NCI-H2029 (cell line): Measurements from ENCODE around the gene DGUOK.

Experiments
- DNase-seq: peaks from one replicate; lab custom pipeline; 2025; lab: John Stamatoyannopoulos, UW

The DGUOK gene

DNA sequence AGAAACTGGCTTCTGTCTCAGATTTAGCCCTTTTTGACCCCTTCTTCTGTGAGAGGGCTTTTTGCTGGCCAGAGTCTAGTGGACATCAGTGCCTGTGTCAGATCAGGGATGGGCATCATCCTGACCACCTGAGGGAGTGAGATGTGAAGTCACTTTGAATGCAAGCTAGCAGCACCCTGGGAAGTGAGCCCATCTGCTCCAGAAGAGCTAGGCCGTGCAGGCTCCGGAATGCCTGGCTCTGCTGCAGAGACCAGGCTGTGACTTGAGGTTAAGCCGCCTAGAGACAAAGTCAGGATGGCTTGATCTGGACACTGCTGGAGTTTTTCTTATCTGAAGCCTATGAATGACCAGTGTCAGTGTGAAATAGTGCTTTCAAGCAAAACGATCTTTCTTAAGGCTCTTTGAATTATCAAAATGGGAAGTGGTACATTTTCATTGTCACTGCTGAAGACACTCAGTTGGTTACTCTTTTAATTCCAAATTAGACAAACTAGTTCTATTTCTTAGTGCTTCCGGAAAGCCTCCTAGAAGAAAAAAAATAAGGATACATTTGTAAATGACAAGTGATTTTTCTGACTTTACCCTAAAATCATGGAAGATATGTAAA lies 20.8 kb downstream of the DGUOK start:
- DNase-seq: no peak

DNA sequence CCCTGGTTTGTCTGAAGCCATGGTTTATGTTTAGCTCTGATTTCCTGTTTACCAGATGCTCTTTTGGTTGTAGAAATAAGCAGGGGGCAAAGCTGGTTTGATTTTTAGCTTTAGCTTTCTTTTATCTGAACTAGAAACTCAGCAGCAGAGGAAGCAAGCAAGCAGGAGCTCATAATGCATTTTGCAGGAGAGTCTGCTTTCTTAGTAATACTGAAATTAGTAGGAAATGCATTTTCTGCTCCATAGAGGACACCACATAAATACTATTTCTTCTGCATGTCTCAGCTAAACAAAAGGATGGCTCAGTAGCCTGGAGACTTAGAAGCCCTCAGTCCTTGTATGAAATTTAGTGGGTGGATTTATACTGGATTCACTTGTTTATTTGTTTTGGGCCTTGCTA lies 23.1 kb downstream of the DGUOK start:
- DNase-seq: no peak

DNA sequence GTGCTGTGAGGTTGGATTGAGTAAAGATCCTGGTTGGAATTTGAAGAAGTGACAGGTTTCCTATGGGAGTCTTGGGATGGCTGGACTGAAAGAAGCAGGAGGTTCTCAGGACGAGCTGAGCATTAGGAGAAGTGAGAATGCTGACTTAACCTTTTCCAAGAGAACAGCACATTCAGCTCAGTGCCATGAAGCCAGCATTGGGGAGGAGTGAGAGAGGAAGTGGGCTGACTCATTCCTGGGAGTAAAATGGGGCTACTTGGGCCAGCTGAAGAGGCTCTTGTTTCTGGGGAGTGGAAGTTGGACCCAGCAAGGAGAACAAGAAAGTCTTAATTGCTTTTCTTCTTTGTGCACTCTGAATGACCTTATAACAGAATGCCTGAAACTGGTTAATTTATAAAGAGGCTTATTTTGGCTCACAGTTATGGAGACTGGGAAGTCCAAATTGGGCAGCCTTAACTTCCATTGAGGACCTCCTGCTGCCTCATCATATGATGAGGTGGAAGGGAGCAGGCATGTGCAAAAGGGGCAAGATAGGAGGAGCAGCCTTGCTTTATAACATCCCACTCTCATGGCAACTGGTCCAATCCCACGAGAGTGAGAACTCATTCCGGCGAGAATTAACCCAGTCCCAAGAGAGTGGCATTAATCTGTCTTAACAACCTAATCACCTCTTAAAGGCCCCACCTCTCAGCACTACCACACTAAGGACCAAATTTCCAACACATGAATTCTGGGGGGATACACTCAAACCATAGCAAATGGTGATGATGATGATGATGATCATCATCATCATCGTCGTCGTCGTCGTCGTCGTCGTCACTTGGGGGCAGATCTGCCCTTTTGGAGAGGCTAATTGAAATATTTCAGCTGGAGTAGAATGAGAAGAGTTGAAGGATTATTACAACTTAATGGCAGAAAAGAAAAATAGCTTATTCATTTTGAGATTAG lies 26.1 kb downstream of the DGUOK start:
- DNase-seq: no peak

DNA sequence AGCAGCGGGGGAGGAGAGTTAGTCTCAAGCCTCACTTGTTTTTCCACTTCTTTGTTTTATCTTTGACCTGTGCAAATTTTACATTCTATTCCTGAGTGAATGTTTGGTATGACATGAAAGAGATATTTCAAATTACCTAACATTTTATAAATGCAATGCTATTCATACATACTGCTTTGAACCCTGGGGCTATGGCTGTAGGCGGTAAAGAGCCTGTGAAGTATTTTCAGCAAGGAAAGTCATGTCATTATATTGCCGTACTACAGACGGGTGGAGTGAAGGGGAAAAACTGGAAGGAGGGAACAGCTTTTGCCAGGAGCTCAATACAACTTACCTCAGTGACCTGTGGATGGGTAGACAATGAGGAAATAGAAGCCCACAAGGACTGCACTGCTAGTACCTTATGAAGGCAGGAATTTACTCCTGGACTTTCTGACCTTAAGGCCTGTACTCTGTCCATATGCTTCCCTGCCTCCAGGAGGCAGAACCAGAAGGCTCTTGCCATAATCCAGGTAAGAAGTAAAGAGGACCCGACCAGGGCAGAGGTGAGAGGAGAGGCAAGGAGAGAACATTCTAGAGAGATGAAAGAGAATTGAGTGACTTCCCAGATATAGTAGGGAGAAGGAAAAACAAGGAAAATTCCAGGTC lies 29.7 kb downstream of the DGUOK start:
- DNase-seq: no peak

DNA sequence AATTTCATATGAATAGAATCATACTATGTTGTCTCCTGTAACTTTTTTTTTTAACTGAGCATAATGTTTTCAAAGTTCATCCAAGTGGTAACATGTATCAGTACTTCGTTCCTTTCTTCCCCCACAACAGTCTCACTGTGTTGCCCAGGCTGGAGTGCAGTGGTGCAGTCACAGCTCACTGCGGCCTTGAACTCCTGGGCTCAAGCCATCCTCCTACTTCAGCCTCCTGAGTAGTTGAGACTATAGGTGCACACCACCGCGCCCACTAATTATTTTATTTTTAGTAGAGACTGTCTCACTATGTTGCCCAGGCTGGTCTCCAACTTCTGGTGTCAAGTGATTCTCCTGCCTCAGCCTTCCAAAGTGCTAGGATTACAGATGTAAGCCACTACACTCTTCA lies 34.6 kb downstream of the DGUOK start:
- DNase-seq: no peak

DNA sequence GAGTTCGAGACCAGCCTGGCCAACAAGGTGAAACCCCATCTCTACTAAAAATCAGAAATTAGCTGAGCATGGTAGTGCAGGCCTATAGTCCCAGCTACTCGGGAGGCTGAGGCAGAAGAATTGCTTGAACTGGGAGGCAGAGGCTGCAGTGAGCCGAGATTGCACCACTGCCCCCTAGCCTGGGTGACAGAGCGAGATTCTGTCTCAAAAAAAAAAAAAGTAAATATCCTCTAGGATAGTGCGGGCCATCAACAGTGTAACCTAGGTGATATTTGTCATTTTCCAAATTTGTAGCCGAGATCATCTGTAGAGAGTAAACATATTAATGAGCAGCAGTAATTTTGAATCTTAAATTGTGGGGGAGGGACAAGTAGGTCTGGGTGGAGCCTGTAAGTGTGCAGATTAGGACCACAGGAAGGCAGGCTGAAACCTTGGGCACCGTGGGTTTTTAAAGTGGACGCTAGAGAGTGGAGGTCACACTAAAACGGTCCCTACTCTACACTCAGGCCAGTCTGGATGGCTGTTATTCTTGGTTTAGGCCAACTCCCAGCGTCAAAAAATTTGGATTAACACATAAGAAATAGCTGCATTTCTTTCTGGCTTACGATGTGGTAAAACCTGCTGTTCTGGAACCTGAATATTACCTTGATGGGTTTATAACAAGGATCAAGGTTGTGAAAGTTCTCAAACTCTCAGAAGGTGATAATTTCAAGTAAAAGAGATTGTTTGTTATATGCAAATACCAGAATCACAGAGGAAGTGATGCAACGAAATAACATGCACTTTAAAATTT lies 35.3 kb downstream of the DGUOK start:
- DNase-seq: no peak

DNA sequence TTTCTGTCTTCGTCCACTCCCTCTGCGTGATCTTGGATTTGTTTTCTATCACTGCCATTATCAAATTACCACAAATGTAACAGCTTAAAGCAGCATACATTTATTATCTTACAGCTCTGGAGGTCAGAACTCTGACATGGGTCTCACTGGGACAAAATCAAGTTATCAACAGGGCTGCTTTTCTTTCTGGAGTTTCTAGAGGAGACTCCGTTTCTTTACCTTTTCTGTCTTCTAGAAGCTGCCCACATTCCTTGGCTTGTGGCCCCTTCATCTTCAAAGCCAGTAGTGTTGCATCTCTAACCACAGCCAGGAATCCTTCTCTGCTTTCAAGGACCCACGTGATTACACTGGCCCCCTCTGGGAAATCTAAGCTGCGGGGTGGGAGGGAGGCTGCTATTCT lies 36.1 kb downstream of the DGUOK start:
- no peak for DNase-seq

DNA sequence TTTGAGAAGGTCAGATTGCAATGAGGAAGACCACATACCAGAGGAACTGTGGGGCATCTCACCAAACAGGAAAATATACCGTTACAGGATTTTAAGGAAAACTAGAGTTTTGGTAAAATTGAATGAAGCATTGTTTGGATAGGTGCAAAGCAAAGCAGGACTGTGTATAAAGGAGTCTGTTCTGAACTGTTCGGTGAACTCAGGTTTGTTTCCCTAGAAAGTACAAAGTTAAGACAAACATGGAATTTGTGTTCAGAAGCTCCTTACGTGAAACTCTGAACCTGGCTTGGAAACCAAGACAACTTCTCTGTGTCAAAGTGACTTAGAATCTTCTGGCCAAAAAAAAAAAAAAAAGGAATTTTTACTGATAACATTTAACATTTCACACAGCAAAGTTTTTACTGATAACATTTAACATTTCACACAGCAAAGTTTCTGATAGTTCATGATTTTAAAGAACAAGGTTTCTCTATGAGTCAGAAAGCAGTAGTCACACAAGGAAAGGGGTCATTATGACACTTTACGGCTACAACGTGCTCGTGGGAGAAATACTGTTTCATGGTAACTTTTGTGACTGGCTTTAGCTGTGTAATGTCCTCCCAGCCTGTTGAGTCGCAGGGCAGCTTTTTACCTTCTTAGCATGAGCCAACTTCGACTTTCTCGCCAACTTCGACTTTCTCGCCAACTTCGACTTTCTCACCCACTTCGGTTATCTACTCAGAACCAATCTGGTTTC lies 36.9 kb downstream of the DGUOK start:
- DNase-seq: no peak

DNA sequence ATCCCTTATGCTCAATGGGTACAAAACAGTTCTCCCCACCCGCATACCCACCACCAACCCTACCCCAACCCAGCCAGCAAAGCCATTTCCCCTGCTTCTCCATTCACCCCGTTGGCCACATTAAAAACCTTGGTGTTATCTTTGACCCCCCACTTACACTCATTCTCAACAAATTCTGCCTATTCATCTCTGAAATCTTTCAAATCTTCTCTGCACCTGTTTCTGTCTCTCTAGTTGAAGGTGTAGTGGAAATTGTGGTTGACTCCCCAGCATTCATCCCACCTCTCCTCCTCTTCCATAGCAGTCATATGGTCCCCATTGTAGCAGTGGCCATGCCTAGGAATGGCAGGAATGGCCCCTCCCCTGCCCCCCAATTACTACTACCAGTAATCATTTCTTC lies 37.5 kb downstream of the DGUOK start:
- no peak for DNase-seq

DNA sequence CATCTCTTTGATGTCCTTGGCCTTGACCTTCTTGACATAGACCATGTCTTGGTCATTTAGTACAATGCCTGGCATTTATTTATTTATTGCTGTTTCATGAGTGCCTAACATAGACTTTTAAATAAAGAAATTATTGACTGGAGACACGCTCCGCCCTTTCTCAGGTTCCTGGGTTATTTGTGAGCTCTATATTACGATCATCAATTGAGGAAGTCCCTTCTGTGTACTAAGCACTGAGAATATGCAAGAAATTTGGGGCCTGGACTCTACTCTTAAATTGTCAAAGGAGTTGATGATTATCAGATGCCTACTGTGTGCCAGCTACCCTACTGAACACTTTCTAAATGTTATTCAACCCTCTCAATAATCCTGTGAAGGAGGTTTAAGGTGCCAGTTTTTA lies 38.4 kb downstream of the DGUOK start:
- no peak for DNase-seq

DNA sequence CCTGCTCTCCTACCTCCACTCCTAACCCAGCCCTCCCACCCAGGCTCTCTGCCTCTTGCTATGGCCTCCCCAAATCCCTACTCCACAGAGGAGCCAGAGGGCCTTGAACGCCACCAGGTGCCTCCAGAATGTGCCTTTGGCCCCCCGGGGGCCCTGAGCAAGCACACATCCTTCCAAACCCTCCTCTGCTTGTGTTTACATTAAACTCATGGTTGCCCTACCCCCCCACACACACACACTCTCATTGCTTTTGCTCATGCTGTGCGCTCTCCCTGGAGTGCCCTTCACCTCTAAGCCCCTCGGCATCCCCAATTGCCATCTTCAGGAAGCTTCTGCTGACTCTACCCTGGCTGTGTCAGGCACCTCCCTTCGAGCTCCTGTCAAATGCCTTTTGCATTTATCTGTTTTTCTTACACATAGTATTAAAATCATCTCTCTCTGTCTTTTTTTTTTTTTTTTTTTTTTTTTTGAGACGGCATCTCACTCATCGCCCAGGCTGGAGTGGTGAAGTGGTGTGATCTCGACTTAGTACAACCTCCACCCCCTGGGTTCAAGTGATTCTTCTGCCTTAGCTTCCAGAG lies 41.8 kb downstream of the DGUOK start:
- no peak for DNase-seq

DNA sequence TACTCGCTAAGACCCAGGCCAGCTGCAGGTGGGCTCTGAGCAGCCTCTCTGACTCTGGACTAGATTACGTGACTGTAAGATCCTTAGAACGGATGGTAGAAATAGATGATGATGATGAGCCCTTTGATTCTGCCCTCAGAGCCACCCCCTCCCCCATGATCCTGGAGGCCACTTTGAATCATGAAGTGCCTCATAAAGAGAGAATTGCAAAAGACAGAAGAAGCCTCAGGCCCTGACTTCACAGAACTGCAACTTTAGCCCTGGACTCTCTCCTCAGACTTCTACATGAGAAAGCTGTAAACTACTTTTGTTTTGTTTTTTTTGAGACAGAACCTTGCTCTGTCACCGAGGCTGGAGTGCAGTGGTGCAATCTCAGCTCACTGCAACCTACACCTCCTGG lies 42.7 kb downstream of the DGUOK start:
- DNase-seq: no peak

DNA sequence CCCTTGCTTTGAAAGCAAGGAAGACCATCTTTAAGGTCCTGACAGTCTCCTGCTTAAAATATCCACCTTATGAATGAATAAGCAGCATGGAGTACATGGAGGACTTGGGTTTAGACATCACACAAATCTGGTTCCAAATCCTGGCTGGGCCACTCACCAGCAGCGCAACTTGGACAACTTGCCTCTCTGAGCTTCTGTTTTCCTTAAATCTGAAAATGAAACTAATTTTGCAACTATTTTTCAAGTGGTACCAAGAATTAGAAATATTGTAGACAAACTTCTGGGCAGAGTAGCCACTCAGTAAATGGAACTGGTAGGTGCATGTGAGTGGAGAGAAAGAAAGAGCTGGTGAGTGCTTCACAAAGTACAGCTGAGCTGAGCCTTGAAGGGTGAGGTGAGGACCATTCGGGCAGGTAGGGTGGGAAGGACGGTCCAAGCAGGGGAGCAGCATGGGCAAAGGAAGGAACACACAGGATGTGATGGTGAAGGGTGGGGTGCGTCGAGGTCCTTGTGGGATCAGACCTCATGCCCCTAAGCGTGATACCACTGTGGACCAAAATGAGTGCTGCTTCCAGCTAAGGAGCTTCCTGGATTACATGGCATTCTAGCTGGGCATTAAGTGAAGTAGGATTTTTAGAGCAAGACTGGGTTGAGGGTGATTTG lies 43.6 kb downstream of the DGUOK start:
- DNase-seq: no peak

DNA sequence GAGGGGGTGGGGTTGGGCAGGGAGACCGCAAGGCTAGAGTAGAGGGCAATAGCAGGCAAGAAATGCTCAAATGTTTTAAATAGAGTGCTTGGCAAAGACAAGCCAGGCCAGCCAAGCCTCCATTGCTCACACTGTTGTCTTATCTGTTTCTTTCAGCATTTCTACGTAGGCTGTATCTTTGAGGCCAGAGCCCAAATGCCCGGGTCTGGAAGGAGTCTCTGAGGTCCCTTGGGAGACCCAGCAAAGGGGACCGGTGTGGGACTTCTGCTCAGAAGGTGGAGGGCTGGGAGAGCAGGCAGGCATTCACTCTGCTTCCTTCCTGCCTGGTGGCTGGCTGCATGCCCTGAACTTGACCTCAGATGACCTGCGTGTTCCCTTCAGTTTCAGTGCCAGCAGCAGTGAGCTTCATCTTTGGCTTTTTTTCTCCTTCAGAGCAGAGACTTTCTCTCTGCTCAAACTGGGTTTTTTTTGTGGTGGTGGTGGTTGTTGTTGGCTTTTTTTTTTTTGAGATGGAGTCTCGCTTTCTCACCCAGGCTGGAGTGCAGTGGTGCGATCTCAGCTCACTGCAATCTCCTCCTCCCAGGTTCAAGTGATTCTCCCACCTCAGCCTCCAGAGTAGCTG lies 44.3 kb downstream of the DGUOK start:
- DNase-seq: peak; percentile 17

DNA sequence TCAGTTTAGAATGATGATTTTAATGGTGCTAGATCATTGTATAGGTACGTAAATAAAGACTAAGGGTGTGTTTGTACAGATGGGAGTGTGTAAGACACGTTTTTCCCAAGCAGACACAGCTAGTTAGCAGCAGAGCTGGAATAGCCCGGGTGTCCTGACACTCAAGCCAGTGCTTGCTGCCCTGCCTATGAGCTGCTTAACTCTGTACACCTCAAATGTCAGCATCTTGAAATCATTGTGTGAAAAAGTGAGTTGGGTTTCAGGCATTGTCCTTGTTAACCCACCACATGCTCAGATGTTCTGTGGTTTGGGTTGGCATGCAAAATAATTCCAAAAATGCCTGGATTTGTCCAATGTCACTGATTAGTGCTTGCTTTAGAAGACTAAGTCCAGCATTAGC lies 45.0 kb downstream of the DGUOK start:
- DNase-seq: no peak

DNA sequence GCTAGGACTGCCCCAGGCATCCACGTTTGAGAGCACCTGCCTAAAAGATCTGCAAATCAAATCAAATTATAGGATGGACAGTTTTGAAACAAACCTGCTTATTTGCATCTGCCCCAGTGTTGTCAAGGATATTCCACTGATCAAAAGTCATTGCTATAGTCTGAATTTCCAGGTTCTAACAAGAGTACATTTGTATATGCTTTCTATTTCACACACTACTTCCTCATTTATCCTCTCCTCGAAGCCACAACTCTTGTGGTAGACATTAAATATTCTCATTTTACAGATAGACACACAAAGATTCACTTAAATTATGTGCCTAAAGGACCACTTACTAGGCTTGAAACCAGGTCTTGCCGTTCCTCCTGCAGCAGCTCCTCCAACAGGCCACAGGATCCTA lies 46.2 kb downstream of the DGUOK start:
- no peak for DNase-seq

DNA sequence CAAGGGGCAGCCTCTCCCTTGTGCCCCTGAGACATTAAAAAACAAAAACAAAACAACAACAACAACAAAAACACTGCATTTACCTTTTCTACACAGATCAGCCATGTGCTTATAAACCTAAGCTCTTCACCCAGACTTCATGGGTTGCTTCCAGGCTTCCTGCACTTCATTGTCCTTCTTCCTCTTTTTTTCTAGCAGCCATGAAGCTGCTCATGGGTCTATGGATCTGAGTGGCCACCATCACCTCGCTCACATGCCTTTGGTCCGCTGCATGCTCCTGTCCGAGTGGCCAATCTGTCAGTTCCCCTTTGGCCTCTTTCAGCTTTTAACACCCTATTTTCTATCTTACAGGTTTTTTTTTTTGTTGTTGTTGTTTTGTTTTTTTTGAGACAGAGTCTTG lies 49.1 kb downstream of the DGUOK start:
- DNase-seq: no peak

DNA sequence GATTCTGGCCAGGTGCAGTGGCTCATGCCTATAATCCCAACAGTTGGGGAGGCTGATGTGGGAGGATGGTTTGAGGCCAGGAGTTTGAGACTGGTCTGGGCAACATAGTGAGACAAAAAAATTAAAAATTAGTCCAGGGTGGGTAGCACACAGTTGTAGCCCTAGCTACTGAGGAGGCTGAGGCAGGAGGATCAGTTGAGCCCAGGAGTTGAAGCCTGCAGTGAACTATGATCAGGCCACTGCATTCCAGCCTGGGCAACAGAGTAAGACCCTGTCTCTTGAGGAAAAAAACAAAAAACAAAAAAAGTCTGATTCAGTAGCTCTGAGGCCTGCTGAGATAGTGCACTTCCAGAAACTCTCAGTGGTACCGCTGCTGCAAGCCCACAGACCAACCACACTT lies 50.1 kb downstream of the DGUOK start:
- no peak for DNase-seq

DNA sequence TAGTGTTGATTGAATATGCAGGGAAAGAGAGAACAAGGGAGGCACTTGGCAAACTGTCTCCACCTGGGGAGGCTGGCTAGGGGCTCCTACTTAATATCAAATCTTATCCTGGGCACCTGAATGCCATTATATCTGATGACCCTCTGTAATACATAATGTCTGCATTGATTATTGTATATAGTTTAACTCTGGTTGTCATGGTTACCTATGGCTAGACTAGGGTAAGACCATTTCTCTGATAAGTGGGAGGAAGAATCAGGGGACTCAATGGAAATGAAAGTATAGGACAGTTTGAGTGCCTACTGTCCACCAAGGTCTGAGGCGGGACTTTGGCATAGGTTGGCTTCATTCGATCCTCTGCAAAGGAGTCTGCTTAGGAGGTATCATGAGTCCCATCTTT lies 50.8 kb downstream of the DGUOK start:
- no peak for DNase-seq

DNA sequence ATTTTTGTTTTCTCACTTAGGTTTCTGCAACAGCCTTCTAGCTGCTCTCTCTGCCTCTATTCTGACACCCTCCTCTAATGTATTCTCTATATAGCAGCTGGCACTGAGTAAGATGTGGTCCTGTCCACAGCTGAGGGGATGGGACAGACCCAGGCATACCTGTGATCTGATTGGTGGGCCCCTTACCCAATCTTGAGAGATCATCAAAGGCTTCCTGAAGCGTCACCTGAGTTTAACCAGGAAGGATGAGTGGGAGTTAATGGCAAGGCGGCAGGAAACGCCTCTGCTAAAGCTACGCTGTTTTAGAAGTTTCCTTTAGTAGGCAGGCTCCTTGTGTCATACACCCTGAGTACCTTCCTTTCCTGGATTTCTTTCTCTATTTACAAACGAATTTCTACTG lies 52.3 kb downstream of the DGUOK start:
- DNase-seq: no peak
